ENCODE results near the gene CCDC169.

Gene CCDC169

DNA sequence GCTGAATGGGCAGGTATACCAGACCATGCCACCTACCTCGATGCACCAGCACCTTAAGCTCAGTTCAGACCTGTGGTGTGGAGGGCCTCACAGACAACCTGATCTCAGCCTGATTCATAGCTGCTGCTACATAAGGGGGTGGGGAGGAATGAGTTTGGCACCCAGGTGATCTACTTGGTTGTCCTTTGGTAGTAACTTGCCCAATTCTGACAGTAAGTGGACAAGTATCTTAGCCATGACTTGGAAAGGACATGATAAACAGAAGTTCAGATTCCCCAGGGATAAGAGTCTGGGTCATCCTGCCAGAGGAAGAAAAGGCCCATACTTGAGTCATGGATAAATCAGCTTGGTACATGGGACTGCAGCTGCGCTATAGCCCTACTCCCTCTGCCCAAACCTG is 54.9 kb downstream of the CCDC169 start:
- no peak for DNase-seq

DNA sequence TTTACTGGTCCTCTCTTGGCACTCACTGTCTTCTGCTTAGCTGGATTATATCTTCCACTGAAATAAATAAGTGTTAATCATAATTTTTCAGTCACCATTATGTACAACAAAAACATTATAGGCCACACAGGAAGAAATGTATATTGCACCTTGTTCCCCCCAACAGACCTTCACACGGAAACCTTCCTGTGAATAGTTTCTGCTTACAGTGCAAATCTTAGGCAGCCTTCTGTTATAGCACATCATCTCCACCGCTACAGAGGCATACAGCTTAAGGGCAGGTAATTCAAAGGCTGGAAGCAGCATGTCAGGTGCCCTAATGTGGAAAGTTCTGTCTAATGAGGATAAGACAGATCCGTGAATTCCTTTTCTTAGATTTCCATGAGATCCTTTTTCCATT is 66.4 kb downstream of the CCDC169 start:
- DNase-seq: no peak

DNA sequence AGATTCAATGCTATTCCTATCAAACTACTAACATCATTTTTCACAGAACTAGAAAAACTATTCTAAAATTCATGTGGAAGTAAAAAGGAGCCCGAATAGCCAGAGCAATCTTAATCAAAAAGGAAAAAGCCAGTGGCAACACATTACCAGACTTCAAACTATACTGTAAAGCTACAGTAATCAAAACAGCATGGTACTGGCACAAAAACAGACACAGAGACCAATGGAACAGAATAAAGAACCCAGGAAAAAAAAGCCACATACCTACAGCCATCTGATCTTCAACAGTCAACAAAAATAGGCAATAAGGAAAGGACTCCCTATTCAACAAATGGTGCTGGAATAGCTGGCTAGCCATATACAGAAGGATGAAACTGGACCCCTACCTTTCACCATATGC is 72.9 kb downstream of the CCDC169 start:
- no peak for DNase-seq

DNA sequence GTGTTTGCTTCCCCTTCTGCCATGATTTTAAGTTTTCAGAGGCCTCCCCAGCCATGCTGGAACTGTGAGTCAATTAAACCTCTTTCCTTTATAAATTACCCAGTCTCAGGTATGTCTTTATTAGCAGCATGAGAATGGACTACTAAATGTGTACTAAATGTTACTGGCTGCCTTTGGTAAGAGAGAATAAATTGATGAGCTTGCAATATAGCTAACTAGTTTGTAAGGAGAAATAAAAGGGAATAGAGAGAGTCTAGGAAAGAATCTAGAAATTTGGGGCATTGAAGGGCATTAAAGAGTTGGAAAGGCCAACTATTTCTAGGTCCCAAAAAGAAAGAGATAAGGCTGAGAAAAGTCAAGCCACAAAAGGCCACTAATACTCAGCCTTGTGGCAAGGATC is 77.7 kb downstream of the CCDC169 start:
- no peak for DNase-seq

DNA sequence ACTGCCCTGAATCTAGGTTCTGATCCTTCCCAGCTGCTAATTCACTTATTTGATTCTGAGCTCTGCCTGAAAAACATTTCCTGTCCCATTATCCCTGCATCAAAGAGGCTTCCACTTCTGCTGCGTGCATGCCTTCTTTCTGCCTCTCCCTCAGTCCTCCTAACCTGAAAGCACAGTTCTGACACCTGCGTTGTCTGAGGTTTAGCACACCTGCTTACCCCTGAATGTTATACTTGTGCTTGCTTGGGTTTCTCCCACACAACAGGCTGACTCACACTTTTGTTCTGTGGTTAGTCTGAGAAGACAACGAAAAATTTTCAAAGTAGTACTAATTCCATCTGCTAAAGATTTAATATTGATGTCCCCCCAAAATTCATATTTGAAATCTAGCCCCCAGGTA is 80.2 kb downstream of the CCDC169 start:
- no peak for DNase-seq

DNA sequence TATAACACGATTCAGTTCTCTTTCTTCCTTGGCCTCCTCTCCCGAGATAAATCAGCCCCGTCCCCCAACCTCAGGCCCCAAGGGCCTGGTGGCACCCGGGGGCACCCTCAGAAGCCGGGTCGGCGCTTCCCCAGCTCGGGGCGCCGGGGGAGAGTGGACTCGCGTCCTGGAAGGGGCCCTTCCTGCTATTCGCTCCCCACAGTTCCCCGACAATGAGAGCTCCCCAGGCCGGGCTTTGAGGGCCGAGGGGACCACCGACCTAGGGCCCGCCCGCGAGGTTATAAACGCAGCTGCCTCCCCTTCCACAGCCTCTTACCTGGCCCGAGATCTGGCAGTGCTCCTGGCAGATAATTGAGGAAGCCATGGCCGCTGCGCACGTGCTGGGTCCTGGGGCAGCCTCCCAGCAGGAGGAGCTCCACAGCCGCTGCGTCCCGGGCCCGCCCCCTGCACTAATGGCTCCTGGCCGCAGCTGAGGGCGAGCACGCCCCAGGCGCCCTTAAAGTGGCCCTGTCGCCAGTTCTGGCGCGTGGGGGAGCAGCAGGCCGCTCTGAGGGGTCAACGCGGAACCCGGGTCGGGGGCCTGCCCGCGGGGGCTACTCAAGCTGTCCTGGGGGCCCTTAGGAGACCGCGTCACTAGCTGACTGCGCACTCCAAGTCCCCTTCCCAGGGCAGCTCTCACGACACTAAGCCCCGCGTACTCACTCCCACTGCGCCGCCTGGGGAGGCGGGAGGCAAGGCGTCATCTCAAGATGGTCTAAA is 83.3 kb downstream of the CCDC169 start, which contains the start of gene SOHLH2:
TSS of gene SOHLH2 (minus strand) at position 394 of the 759 bp plus-strand sequence. CDS start at position 364, 30 bp downstream.
- DNase-seq: no peak

DNA sequence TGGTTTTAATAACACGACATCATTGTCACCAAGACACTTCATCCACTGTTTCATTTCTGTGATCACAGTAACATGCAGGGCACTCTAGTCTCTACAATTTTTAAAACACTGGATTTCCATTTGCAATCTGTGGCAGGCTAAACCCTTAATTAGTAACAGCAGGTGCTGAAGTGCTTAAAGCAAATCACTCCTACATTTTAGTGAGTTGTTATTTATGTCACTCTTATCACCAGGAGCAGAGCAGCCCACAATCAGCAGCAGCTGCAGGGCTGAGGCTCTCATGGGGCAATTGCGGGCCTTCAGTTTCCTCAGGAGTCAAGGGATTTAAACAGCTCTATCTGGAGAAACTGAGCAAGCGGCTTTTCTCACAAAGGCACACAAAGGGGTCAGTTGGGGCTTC is 84.8 kb downstream of the CCDC169 start:
- DNase-seq: no peak

DNA sequence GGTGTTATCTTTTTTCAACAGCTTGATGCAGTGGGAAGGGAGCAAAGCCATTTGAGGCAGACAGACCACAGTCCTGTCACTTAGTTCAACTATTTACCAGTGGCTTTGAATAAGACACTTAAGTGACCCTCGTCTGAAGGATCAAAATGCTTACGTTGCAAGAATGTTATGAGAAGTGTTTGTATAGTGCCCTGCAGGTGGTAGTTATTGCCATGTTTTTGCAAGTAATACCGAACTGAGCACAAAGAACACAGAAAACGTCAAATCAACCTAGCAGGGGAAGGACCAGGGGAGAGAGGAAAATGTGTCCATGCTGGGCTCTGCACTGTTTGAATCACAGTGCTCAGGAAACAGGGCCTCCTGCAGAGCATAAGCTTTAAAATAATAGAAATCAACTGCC is 86.0 kb downstream of the CCDC169 start:
- no peak for DNase-seq

DNA sequence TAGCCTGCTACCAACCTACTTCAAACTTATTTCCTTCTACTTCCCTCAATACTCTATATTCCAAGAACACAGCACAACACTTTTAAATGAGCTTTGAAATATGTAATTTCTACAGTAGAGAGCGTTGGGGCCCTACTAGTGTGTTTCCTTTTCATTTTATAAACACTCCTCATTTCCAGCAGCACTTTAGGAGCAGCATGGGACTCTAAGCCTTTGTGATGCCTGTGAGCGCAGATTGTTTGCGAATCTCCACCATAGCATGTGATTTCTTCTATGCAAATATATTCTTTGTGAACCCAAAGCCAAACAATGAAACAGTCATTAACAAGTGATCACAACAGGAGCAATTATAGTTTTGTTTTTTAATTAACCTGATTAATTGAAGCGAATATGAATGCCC is 86.9 kb downstream of the CCDC169 start:
- DNase-seq: no peak

DNA sequence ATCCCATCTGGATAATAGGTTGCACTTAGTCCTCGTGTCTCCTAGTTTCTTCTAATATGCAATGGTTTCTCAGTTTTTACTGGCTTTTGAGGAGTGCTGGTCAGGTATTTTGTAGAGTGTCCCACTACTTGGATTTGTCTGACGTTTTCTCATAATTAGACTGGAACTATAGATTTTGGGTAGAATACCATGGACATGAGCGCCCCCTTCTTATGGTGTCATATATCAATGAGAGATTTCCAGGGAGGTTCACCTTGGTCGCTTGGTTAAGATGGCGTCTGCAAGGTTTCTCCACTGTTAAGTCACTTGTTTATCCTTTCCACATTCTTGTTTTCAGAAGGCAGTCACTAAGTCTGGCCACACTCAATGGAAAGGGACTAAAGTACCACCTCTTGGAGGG is 89.9 kb downstream of the CCDC169 start:
- no peak for DNase-seq

DNA sequence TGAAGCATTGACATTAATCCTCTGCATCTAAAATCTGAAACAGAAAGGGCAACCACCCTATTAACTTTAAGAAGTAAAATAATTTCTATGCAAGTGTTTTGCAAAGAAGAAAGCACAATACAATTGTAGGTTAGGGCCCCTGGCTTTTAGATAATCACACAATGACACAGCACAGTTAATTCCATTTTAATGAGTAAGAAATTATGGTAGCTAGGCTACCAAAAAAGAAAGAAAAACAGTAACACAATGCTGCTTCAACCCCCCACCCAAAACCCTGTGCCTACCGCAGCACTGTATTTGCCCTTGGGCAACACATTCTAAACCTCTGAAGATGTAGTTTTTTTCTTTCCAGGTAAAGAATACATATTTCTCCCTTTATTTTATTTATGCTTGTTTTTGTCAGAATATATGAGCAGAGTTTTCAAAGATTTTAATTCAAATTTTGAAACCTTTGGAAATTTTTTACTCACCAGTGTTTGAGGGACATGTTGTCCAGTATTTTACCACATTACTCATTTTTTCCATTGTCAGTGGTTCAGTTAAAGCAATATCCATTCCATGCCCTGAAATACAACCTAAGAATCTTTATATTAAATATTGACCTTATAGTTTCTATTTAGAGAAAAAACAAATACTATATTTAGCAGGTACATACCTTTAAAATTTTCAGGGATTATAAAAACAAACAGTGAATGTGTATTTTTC is 104.3 kb downstream of the CCDC169 start:
- DNase-seq: peak; percentile 40

DNA sequence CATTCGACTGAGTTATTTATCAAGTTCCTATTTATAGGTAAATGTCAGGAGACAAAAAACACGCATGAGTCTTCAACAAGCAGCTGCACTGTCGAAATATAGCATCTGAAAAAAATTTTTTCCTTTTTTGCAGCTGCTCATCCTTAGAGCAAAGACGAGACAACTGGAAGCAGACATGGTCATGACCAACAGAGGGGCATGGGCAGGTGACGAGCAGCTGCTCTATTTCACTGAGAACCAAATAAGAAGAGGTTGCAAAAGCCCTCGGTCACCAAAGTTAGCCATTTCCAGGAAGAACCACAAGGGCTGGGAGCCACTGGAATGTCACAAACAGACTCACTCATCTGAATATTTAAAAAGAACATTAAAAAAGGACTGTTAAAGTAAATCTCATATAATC is 105.4 kb downstream of the CCDC169 start:
- no peak for DNase-seq

DNA sequence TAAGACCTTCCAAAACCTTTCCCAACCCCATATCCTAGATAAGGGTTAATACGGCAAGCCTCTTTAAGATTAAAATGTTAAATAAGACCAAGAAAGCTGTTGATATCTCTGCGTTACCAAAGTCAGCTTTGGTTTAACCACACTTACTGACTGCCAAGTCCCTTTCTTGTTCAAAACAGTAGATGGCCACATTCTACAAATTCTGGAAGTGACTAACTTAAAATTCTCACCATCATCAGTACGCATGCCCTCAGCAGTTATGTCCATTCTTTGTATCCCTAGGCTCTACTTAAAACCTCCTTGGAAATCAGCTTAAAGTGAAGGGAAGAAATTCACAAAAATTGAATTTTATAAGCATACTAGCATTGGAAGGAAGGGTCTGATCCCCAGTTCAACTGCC is 106.8 kb downstream of the CCDC169 start:
- no peak for DNase-seq

DNA sequence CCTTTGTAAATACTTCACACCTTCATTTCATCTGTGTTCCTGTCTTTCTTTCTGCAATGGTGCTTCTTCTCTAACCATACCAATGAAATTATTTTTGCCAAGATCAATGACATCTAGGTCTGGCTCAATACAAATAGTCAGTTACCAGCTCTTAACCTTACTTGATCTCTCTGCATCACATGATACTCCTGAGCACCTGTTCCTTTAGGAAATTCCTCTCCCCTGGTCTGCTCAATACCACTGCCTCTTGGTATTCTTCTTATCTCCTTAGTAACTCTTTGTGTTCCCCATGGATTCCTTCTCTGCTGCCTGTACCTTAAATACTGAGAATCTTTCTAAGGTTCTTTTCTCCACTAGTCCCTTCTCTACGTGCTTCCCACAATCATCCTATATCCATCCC is 109.2 kb downstream of the CCDC169 start:
- no peak for DNase-seq

DNA sequence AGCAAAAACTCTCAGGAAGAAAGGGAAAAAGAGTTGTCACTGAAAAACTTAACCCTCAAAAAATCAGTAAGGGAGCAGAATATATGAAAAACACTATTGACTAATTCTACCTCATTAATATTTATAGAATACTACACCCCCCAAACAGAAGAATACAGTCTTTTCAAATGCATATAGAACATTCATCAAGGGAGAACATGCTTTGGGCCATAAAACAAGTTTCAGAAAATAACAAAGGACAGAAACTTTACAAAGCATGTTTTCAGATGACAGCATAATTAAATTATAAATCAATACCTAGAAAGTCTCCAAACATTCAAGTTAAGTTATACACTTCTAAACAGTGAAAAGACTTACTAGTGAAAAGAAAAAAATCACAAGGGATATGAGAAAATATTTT is 113.7 kb downstream of the CCDC169 start:
- no peak for DNase-seq
